Neutrophil (primary cell): ENCODE results near the gene TOPAZ1.

ENCODE experiments used
- H3K27ac ChIP-seq: fragments of 200-600 bp; sonication (generic); 2 replicates; pipeline ENCODE4 v1.5.1; 2016; ENCODE audit warnings: mild to moderate bottlenecking, moderate library complexity
- H3K27me3 ChIP-seq: fragments of 200-600 bp; sonication (generic); 2 replicates; pipeline ENCODE4 v1.6.0; 2016; ENCODE audit warnings: mild to moderate bottlenecking
- H3K36me3 ChIP-seq: fragments of 200-600 bp; sonication (generic); 2 replicates; pipeline ENCODE4 v1.5.1; 2017
- H3K4me1 ChIP-seq, 2 experiments: fragments of 200-600 bp in 1 of 2; sonication (generic) in 1 of 2; 1 replicate in 1 of 2; 2 replicates in 1 of 2; pipeline versions ENCODE4 v1.5.1 to v1.6.1; 2013 to 2016; ENCODE audit warnings: low read depth in 1 of 2, low read length in 1 of 2, mild to moderate bottlenecking in 1 of 2, moderate library complexity in 1 of 2; ENCODE audit not compliant: control insufficient read depth in 1 of 2, insufficient read depth in 1 of 2
- H3K4me3 ChIP-seq, 2 experiments: fragments of 200-600 bp in 1 of 2; sonication (generic) in 1 of 2; 1 replicate in 1 of 2; 2 replicates in 1 of 2; pipeline ENCODE4 v1.5.1; 2013 to 2016; ENCODE audit warnings: low read depth in 1 of 2, low read length in 1 of 2, mild to moderate bottlenecking in 1 of 2, moderate library complexity in 1 of 2
- H3K9me3 ChIP-seq: fragments of 200-600 bp; sonication (generic); 2 replicates; pipeline ENCODE4 v1.5.1; 2016
- TF ChIP-seq, protein P1 (sequence below): fragments of 200-600 bp; sonication (generic); IDR thresholded peaks from 2 replicates; pipeline ENCODE4 v1.5.1; 2016; ENCODE audit warnings: antibody characterized with exemption

Gene TOPAZ1

DNA sequence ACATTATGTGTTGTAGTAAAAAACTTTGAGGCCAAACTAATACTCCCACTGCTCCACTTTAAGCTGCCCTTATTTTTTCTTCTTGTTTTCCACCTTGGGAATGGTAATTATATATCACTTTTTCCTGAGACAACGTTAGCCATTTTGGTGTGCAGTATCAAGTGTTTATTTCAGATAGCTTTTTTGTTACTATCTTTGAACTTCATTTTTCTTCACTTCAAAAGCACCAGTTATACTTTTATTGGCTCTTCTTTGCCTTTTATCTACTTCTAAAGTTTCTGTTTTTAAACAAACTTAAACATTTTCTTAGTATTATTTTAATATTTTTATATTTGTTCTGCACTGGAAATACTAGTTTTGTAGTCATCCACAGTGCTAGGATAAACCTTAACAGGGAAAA lies 6.5 kb downstream of the TOPAZ1 start:
- no peaks in the 10 kb centered on the region for H3K4me1 ChIP-seq
- TF ChIP-seq, protein P1, sequence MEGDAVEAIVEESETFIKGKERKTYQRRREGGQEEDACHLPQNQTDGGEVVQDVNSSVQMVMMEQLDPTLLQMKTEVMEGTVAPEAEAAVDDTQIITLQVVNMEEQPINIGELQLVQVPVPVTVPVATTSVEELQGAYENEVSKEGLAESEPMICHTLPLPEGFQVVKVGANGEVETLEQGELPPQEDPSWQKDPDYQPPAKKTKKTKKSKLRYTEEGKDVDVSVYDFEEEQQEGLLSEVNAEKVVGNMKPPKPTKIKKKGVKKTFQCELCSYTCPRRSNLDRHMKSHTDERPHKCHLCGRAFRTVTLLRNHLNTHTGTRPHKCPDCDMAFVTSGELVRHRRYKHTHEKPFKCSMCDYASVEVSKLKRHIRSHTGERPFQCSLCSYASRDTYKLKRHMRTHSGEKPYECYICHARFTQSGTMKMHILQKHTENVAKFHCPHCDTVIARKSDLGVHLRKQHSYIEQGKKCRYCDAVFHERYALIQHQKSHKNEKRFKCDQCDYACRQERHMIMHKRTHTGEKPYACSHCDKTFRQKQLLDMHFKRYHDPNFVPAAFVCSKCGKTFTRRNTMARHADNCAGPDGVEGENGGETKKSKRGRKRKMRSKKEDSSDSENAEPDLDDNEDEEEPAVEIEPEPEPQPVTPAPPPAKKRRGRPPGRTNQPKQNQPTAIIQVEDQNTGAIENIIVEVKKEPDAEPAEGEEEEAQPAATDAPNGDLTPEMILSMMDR: no peak
- H3K36me3 ChIP-seq: no peaks in the 10 kb centered on the region
- no peak overlapping the region for H3K27ac ChIP-seq
- no peak overlapping the region for H3K4me3 ChIP-seq
- peaks cover 7% of the 10 kb centered on the region for H3K9me3 ChIP-seq
- H3K27me3 ChIP-seq: no peaks in the 10 kb centered on the region

DNA sequence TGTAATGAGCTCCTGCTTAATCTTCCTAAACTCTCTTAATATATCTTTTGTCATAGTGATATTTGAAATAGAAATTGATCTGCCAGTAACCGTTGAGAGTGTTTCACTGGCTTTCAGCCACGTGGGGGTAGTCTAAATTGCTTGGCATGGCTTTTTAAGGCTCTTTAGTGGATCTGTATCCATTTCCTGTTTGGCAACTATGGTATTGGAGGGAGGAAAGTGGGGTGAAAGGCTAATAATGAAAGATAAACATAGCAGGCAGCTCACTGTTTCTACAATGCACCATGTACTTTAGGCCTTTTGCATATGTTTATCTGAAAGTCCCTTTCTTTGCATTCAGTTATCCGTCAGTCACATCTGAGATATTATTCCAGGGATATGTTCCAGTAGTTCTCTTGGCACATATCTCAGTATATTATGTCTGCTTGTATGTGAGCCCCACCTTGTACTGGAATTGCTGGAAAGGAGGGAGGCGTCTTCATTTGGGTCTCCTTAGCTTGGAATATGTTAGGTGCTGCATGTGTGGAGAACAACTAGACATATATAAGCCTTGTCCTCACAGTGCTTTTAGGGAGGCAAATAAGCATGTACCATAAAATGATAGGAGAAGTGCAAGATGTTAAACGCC lies 10.8 kb downstream of the TOPAZ1 start:
- Histone ChIP-seq H3K4me3 (no peak overlapping the region), H3K4me1 (no peaks in the 10 kb centered on the region), H3K9me3 (peaks cover 7% of the 10 kb centered on the region), H3K27ac (no peak overlapping the region), H3K36me3 (no peaks in the 10 kb centered on the region), H3K27me3 (no peaks in the 10 kb centered on the region)
- TF ChIP-seq, protein P1: no peak

DNA sequence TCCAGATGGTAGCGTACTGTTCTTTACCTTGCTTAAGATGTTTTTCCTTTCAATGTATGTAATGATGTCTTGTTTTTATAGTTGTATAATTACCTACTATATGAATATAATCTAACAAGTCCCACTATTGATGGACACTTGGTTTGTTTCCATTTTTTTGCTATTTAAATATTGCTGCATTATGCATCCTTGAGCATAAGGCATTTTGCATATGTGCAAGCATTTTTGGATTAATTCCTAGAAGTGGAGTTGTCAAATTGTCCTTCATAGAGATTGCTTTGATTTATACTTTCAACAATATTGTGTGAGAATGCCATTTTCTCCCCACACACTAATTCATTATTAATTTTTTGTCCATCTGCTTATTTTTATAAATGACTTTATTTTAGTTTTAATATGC lies 17.7 kb downstream of the TOPAZ1 start:
- Histone ChIP-seq H3K27me3 (no peaks in the 10 kb centered on the region), H3K4me1 (no peaks in the 10 kb centered on the region), H3K9me3 (no peaks in the 10 kb centered on the region), H3K36me3 (no peaks in the 10 kb centered on the region), H3K4me3 (no peak overlapping the region), H3K27ac (no peak overlapping the region)
- TF ChIP-seq, protein P1: no peak

- Histone ChIP-seq H3K4me3 (no peak overlapping the region), H3K9me3 (no peaks in the 10 kb centered on the region), H3K36me3 (no peaks in the 10 kb centered on the region), H3K27me3 (no peaks in the 10 kb centered on the region), H3K27ac (no peak overlapping the region), H3K4me1 (no peaks in the 10 kb centered on the region)
- TF ChIP-seq, protein P1: no peak
Measured at GRCh38 chr3:44264146-44264545, 22.5 kb downstream of the TOPAZ1 start.

DNA sequence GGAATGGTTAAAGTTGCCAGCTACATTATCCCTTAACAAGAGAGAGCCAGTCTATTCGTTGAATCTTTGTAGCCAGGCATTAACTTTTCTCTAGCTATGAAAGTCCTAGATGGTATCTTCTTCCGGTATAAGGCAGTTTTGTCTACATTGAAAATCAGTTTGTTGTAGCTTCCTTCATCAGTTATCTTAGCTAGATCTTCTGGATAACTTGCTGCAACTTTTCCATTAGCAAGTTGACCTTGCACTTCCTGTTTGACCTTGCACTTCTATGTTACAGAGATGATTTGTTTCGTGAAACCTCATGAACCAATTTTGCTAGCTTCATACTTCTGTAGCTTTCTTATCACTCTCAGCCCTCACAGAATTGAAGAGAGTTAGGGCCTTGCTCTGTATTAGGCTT lies 24.1 kb downstream of the TOPAZ1 start:
- no peaks in the 10 kb centered on the region for H3K27me3 ChIP-seq
- TF ChIP-seq, protein P1: no peak
- no peak overlapping the region for H3K27ac ChIP-seq
- H3K4me1 ChIP-seq: no peaks in the 10 kb centered on the region
- H3K36me3 ChIP-seq: no peaks in the 10 kb centered on the region
- H3K4me3 ChIP-seq: no peak overlapping the region
- no peaks in the 10 kb centered on the region for H3K9me3 ChIP-seq
